ENCODE results near the gene CENPM. TPM values are rescaled to one million over a fixed set of nuclear protein-coding genes. Genes with fewer than 3 reads are reported as not detected.

Gene CENPM
- total and polyA plus RNA-seq, 9 of the 15 experiments (the other 6 are each of a cell fraction or from before 2014, with no cell fraction given), result 11.3 to 67.7 (median 32.3) TPM

DNA sequence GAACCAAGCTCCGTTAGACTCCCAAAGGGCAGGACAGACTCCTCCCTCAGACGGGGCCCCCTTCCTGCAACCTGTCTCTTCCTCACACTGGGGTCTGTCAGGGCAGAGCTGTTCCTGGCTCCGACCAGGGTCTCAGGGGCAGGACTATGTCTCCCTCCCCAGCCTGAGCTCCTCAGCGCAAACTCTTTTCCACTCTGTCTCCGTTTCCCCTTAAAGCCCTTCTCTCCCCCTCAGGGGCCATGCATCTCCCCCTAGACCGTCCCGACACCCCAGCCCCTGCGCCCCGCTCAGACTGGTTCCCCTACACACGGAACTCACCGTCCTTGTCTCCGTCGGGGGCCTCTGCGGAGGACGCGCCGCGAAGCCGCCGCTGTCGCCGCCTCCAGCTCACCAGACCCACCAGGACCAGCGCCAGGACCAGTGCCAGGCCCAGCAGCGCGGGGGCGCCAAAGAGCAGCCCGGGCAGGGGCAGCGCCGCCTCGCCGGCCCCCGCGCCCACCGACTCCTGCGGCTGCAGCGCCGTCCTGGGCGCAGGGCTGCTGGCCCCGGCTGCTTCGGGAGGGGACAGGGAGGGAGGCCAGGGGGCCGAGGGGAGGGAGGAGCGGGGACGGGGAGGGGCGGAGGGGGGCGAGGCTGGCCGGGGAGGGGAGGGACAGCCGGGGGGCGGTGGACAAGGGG, 21.0 kb downstream of the CENPM start (continued):
- TF ChIP-seq SRSF7 (optimal IDR thresholded peaks at IDR 0.05; ENCODE audit: low read depth, low read length) (no peak), IFI16 (CRISPR knock-in tag; IDR thresholded peaks at IDR 0.05) (no peak), CCNT2 (IDR thresholded peaks at IDR 0.05; ENCODE audit: borderline replicate concordance, extremely low read depth, insufficient read length, low read depth, low read length) (peak; percentile 27), KHSRP (IDR thresholded peaks at IDR 0.05) (no peak), SMC3 (conservative IDR thresholded peaks at IDR 0.05; ENCODE audit: insufficient read depth, low read depth, low read length) (peak; percentile 15; the same call in 1 of the 2 replicates), KAT7 (CRISPR knock-in tag; IDR thresholded peaks at IDR 0.05; ENCODE audit: borderline replicate concordance) (peak; percentile 71; the same call in 1 of the 2 replicates), ARID1B (IDR thresholded peaks at IDR 0.05) (no peak), RAD51 (IDR thresholded peaks at IDR 0.05; ENCODE audit: borderline replicate concordance, low read depth) (no peak), ETV5 (CRISPR knock-in tag; IDR thresholded peaks at IDR 0.05; ENCODE audit: low read depth) (no peak), MAZ (CRISPR knock-in tag; conservative IDR thresholded peaks at IDR 0.05 in 1 of 2, IDR thresholded peaks at IDR 0.05 in 1 of 2) (peak in 1 of 2 experiments; percentile 33; a peak in 1 of 4 replicates), ZNF311 (CRISPR knock-in tag; IDR thresholded peaks at IDR 0.05) (no peak), FOXJ3 (CRISPR knock-in tag; IDR thresholded peaks at IDR 0.05) (no peak), RB1 (IDR thresholded peaks at IDR 0.05; ENCODE audit: low read depth) (peak; percentile 74), PHTF2 (CRISPR knock-in tag; IDR thresholded peaks at IDR 0.05) (no peak), SIRT6 (IDR thresholded peaks at IDR 0.05; ENCODE audit: low read depth, low read length) (no peak)
- TF ChIP-seq, protein P1, sequence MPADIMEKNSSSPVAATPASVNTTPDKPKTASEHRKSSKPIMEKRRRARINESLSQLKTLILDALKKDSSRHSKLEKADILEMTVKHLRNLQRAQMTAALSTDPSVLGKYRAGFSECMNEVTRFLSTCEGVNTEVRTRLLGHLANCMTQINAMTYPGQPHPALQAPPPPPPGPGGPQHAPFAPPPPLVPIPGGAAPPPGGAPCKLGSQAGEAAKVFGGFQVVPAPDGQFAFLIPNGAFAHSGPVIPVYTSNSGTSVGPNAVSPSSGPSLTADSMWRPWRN (IDR thresholded peaks at IDR 0.05; ENCODE audit: low read depth), result no peak
- TF ChIP-seq, protein P2, sequence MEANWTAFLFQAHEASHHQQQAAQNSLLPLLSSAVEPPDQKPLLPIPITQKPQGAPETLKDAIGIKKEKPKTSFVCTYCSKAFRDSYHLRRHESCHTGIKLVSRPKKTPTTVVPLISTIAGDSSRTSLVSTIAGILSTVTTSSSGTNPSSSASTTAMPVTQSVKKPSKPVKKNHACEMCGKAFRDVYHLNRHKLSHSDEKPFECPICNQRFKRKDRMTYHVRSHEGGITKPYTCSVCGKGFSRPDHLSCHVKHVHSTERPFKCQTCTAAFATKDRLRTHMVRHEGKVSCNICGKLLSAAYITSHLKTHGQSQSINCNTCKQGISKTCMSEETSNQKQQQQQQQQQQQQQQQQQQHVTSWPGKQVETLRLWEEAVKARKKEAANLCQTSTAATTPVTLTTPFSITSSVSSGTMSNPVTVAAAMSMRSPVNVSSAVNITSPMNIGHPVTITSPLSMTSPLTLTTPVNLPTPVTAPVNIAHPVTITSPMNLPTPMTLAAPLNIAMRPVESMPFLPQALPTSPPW (CRISPR knock-in tag; IDR thresholded peaks at IDR 0.05), result peak; percentile 81
- TF ChIP-seq, protein P3, sequence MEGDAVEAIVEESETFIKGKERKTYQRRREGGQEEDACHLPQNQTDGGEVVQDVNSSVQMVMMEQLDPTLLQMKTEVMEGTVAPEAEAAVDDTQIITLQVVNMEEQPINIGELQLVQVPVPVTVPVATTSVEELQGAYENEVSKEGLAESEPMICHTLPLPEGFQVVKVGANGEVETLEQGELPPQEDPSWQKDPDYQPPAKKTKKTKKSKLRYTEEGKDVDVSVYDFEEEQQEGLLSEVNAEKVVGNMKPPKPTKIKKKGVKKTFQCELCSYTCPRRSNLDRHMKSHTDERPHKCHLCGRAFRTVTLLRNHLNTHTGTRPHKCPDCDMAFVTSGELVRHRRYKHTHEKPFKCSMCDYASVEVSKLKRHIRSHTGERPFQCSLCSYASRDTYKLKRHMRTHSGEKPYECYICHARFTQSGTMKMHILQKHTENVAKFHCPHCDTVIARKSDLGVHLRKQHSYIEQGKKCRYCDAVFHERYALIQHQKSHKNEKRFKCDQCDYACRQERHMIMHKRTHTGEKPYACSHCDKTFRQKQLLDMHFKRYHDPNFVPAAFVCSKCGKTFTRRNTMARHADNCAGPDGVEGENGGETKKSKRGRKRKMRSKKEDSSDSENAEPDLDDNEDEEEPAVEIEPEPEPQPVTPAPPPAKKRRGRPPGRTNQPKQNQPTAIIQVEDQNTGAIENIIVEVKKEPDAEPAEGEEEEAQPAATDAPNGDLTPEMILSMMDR (IDR thresholded peaks at IDR 0.05 in 2 of 3, conservative IDR thresholded peaks at IDR 0.05 in 1 of 3; ENCODE audit: insufficient read depth in 2 of 3, low read depth in 1 of 3, low read length in 3 of 3), result peak; percentile 59 to 89 (median 65)
- TF ChIP-seq, protein P4, sequence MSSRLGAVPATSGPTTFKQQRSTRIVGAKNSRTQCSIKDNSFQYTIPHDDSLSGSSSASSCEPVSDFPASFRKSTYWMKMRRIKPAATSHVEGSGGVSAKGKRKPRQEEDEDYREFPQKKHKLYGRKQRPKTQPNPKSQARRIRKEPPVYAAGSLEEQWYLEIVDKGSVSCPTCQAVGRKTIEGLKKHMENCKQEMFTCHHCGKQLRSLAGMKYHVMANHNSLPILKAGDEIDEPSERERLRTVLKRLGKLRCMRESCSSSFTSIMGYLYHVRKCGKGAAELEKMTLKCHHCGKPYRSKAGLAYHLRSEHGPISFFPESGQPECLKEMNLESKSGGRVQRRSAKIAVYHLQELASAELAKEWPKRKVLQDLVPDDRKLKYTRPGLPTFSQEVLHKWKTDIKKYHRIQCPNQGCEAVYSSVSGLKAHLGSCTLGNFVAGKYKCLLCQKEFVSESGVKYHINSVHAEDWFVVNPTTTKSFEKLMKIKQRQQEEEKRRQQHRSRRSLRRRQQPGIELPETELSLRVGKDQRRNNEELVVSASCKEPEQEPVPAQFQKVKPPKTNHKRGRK (tag; IDR thresholded peaks at IDR 0.05), result no peak
- TF ChIP-seq, protein P5, sequence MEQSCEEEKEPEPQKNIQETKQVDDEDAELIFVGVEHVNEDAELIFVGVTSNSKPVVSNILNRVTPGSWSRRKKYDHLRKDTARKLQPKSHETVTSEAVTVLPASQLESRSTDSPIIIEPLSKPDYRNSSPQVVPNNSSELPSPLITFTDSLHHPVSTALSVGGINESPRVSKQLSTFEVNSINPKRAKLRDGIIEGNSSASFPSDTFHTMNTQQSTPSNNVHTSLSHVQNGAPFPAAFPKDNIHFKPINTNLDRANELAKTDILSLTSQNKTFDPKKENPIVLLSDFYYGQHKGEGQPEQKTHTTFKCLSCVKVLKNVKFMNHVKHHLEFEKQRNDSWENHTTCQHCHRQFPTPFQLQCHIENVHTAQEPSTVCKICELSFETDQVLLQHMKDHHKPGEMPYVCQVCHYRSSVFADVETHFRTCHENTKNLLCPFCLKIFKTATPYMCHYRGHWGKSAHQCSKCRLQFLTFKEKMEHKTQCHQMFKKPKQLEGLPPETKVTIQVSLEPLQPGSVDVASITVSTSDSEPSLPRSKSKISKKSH (CRISPR knock-in tag; IDR thresholded peaks at IDR 0.05), result no peak

Data from K562 (cell line).